ENCODE measurements around the gene ZNF41. TPM values are rescaled to one million over a fixed set of nuclear protein-coding genes. Genes with fewer than 3 reads are reported as not detected.

The ZNF41 gene
- total RNA-seq = 4.8 and 5.6 TPM in 2 replicates

DNA sequence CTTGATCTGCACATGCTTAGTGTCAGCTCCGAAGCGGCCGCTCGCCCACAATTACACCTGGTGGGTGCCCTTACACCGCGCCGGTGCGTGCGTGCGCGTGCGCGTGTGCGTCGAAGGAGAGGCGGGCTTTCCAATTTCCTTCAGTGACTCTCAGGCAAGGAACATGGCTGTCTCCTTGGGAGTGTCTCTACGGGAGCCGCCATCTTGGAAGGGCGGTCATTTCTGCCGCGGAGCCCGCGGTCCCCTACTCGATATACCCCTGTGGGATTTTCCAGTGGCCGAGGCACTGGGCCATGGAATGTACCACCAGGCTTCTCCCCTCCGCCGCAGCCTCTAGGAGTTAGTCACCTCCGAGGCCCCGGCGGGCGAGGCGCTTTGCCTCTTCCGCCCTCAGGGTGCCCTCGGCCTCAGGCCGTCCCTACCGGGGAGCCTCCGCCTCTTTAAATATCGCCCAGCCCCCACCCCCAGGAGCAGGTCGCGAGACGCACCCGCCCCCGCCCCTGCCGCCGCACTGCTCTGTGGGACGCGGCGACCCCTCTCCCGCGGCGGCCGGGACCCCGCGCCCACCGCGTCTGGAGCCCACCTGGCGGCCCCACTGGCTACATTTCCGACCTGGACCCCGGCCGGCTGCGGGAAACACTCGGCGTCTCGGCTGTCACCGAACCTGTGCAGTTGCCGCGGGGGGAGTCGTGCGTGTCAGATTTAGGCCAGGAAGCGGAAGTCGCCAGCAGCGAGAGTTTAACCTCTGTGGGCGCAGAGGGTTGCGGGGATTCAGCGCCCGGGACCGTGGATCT is at the start of gene ZNF41:
ZNF41 (minus strand) TSS at position 711 of the 794 bp plus-strand sequence. CDS start 15,741 bp downstream, outside the sequence.

Other genes with a start within 250 kb of the ZNF41 start
- not detected in 2 replicates for gene ZNF157, start 112.6 kb downstream of the ZNF41 start, total RNA-seq
- 9.0 and 16.8 TPM in 2 replicates for gene ARAF, start 78.0 kb upstream of the ZNF41 start, total RNA-seq
- gene TIMP1, start 99.2 kb upstream of the ZNF41 start, total RNA-seq = 47.3 and 361 TPM in 2 replicates
- gene SYN1, start 136.6 kb upstream of the ZNF41 start, total RNA-seq = 0.09 TPM in 1 of 2 replicates, not detected in the other
- gene CFP, start 146.7 kb upstream of the ZNF41 start, total RNA-seq = 0.56 and 0.81 TPM in 2 replicates
- gene ELK1, start 167.3 kb upstream of the ZNF41 start, total RNA-seq = 7.4 and 9.6 TPM in 2 replicates
- 127 and 129 TPM in 2 replicates for gene UXT, start 176.0 kb upstream of the ZNF41 start, total RNA-seq

Data from endothelial cell of coronary artery (primary cell).